ENCODE results near the gene PRELID2.

PRELID2 gene

DNA sequence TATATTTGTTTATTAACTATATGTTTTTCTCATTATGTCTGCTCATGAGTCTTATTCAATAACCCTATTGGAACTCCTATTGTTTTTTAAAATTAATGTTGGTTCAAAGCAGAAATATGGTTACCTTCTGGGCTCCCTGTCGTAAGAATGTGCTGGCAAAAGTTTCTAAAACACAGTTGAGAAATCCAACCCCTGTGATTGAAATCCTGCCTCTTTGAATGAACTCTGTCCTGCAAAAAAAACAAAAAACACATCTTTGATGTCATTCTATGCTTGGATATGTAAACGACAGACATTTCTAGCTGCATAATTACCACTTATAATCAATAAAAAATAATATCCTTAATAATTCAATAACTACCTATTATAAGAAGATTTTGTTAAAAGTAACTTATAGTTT, 38.8 kb downstream of the PRELID2 start:
- Histone ChIP-seq H4K20me1 (no peaks in the 10 kb centered on the region), H3K36me3 (peaks cover 0 to 51% (median 12%) of the 10 kb centered on the region in 11 experiments; a peak in 14 of 22 replicates), H3K4me1 (peaks cover 0 to 15% (median 0%) of the 10 kb centered on the region in 10 experiments; a peak in 9 of 20 replicates), H3K27ac (no peak overlapping the region), H3K4me2 (no peak overlapping the region), H3K9ac (no peak overlapping the region), H3K9me3 (replicated peaks in 1 of 11) (peaks cover 0 to 5% (median 0%) of the 10 kb centered on the region in 11 experiments; a peak in 1 of 22 replicates), H3K4me3 (no peak overlapping the region), H3K27me3 (no peaks in the 10 kb centered on the region)
- no peak for TF ChIP-seq Cebpa-rat (IDR thresholded peaks at IDR 0.05)

DNA sequence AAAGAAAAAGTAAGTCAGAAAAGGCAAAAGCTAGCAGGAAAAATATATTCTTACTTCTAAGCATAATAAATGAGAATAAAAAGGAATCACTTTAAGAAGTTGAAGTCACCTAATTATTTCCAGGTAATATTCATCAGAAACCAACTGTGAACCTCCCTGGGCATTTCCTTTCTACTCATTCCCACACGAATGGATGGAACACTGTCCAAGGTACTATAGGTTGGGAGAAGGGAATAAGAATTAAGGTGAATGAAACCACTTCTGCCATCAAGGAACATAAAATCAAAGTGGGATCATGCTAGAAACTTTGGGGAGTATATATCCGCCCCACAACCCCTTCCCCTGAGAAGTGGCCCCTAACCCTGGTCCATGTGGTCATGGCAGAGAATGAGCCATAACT, 41.6 kb downstream of the PRELID2 start:
- Histone ChIP-seq H4K20me1 (no peaks in the 10 kb centered on the region), H3K4me3 (no peak overlapping the region), H3K27ac (no peak overlapping the region), H3K9me3 (replicated peaks in 1 of 11) (no peaks in the 10 kb centered on the region), H3K4me1 (peaks cover 0 to 15% (median 0%) of the 10 kb centered on the region in 10 experiments; a peak in 9 of 20 replicates), H3K36me3 (peaks cover 0 to 57% (median 23%) of the 10 kb centered on the region in 11 experiments; a peak in 17 of 22 replicates), H3K4me2 (no peak overlapping the region), H3K27me3 (no peaks in the 10 kb centered on the region), H3K9ac (no peak overlapping the region)
- no peak for TF ChIP-seq Cebpa-rat (IDR thresholded peaks at IDR 0.05)

DNA sequence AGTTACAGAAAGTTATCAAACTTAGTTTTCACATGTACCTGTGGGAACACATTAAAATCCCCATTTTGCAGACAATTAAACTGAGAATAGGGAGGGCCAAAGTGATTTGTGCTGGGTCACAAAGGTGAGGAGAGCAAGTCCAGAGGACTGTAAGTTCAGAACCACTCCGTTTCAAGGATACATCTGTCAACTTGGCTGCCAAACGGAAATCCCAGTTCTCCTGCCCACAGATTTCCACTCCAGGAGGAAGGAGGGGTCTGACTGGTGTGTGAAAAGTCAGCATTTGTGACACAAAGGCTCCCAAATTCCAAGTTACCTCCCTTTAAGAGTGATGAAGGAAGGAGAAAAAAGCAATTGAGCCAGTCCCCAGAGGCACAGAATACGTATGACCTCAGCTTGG, 42.3 kb downstream of the PRELID2 start:
- Histone ChIP-seq H3K27me3 (no peaks in the 10 kb centered on the region), H3K27ac (no peak overlapping the region), H3K36me3 (peaks cover 0 to 64% (median 29%) of the 10 kb centered on the region in 11 experiments; a peak in 17 of 22 replicates), H3K4me2 (no peak overlapping the region), H3K9me3 (replicated peaks in 1 of 11) (no peaks in the 10 kb centered on the region), H3K4me3 (no peak overlapping the region), H4K20me1 (no peaks in the 10 kb centered on the region), H3K9ac (no peak overlapping the region), H3K4me1 (peaks cover 0 to 12% (median 0%) of the 10 kb centered on the region in 10 experiments; a peak in 9 of 20 replicates)
- no peak for TF ChIP-seq Cebpa-rat (IDR thresholded peaks at IDR 0.05)

DNA sequence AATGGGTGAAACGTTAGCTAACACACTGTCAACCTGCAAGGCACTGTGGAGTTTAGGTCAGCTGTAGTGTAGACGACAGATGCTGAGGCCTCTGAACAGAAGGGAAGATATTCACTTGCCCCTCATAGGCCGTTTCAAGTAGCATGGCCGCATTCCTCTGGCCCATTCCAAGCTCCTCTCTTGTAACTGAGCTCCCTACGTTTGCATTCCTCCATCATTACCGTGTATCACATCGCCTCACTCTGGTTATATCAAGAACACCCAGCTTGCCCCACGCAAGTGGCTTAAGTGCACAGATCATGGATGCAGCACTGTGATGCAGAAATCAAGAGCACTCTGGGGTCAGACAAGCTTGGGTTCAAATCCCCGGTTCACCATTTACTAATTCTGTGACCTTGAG, 43.3 kb downstream of the PRELID2 start:
- no peak for TF ChIP-seq Cebpa-rat (IDR thresholded peaks at IDR 0.05)
- H4K20me1 ChIP-seq: no peaks in the 10 kb centered on the region

DNA sequence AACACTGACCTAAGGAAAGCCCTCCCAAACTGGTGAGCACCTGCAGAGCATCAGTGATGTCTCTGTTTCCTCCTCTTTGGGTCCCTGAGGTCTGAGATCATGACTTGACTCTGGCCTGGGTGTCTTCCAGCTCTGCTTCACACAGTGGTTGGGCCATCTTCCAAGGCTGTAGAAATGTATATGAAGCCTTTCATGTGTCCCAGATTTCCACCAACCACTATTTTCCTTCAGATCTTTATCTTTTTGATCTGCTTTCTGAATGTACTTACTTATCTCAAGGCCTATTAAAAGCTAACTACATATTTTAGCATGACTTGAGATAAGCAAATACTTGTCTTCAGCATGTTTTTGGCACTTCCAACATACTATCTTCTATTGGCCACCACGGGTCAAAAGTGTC, 47.1 kb downstream of the PRELID2 start:
- no peak overlapping the region for H3K27ac ChIP-seq
- H3K36me3 ChIP-seq: peaks cover 1 to 59% (median 40%) of the 10 kb centered on the region in 11 experiments; a peak in 17 of 22 replicates
- H3K4me2 ChIP-seq: no peak overlapping the region
- no peak for TF ChIP-seq Cebpa-rat (IDR thresholded peaks at IDR 0.05)
- no peaks in the 10 kb centered on the region for H3K27me3 ChIP-seq
- H3K9ac ChIP-seq: no peak overlapping the region
- no peaks in the 10 kb centered on the region for H3K4me1 ChIP-seq
- H3K4me3 ChIP-seq: no peak overlapping the region
- no peaks in the 10 kb centered on the region for H3K9me3 ChIP-seq (replicated peaks in 1 of 11)
- H4K20me1 ChIP-seq: no peaks in the 10 kb centered on the region

More for the DNA sequence above, 43.3 kb downstream of the PRELID2 start:
- Histone ChIP-seq H3K36me3 (peaks cover 0 to 68% (median 34%) of the 10 kb centered on the region in 11 experiments; a peak in 17 of 22 replicates), H3K4me2 (no peak overlapping the region), H3K9me3 (replicated peaks in 1 of 11) (no peaks in the 10 kb centered on the region), H3K9ac (no peak overlapping the region), H3K4me1 (peaks cover 0 to 3% (median 0%) of the 10 kb centered on the region in 10 experiments; a peak in 6 of 20 replicates), H3K4me3 (no peak overlapping the region), H3K27me3 (no peaks in the 10 kb centered on the region), H3K27ac (no peak overlapping the region)

DNA sequence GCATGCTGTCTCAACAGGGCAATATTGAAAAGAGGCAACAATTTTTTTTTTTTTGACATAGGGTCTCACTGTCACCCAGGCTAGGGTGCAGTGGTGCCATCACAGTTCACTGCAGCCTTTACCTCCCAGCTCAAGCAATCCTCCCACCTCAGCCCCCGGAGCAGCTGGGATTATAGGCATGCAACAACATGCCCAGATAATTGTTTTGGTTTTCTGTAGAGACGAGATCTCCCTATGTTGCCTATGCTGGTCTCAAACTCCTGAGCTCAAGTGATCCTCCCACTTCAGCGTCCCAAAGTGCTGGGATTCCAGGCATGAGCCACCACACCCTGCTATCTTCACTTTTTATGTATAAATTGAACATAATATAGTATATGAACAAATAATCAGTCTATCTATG, 47.6 kb downstream of the PRELID2 start:
- Histone ChIP-seq H3K4me1 (no peaks in the 10 kb centered on the region), H3K27me3 (no peaks in the 10 kb centered on the region), H3K9ac (no peak overlapping the region), H3K9me3 (replicated peaks in 1 of 11) (no peaks in the 10 kb centered on the region), H3K4me2 (no peak overlapping the region), H3K4me3 (no peak overlapping the region), H4K20me1 (no peaks in the 10 kb centered on the region), H3K27ac (no peak overlapping the region), H3K36me3 (peaks cover 4 to 64% (median 44%) of the 10 kb centered on the region in 11 experiments; a peak in 17 of 22 replicates)
- no peak for TF ChIP-seq Cebpa-rat (IDR thresholded peaks at IDR 0.05)

DNA sequence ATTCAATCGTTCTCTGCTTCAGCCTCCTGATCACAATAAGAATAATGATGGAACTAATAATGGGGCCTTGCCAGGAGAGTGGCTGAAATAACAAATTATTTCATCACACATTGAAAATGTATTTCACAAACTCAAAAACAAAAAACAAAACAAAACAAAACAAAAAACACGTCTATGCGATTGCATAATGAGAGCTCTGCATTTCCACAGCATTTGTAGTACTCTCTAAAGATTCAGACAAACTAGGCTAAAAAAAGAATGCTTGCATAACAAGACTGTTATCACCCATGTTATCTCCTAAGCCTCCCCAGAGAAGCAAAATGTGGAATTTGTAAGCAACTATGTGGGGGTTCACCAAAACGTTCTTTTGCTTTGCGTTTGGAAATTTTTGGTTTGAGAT, 48.1 kb downstream of the PRELID2 start:
- no peak overlapping the region for H3K4me3 ChIP-seq
- no peak overlapping the region for H3K27ac ChIP-seq
- no peaks in the 10 kb centered on the region for H3K9me3 ChIP-seq (replicated peaks in 1 of 11)
- no peak; a peak in 1 of 22 replicates for TF ChIP-seq Cebpa-rat (IDR thresholded peaks at IDR 0.05)
- no peaks in the 10 kb centered on the region for H4K20me1 ChIP-seq
- H3K4me1 ChIP-seq: no peaks in the 10 kb centered on the region
- H3K36me3 ChIP-seq: peaks cover 4 to 61% (median 45%) of the 10 kb centered on the region in 11 experiments; a peak in 17 of 22 replicates
- no peaks in the 10 kb centered on the region for H3K27me3 ChIP-seq
- H3K4me2 ChIP-seq: no peak overlapping the region
- no peak overlapping the region for H3K9ac ChIP-seq

DNA sequence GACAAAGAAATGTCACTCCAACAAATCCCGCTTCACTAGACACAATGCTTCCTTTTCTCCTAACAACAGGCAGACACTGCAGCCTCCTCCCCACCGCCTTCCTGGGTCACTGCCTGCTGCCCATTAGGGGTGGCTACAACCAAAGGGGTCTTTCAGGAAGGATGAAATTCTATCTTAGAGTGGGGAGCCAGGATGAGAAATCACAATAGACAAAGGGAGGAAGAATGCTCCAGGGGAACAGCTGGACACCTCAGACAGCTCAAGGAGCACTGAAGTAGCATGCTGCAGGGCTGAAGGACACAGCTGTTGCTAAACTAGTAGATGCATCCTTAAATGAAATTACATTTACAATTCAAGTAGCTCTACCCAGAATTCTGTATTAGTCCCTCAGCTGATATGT, 54.2 kb downstream of the PRELID2 start:
- Histone ChIP-seq H3K4me3 (no peak overlapping the region), H3K4me2 (no peak overlapping the region), H4K20me1 (no peaks in the 10 kb centered on the region), H3K4me1 (peaks cover 0 to 9% (median 0%) of the 10 kb centered on the region in 10 experiments; a peak in 4 of 20 replicates), H3K9me3 (replicated peaks in 1 of 11) (peaks cover 14 to 28% (median 22%) of the 10 kb centered on the region in 11 experiments), H3K9ac (no peak overlapping the region), H3K27me3 (no peaks in the 10 kb centered on the region), H3K27ac (no peak overlapping the region), H3K36me3 (peaks cover 13 to 60% (median 38%) of the 10 kb centered on the region in 11 experiments)
- no peak for TF ChIP-seq Cebpa-rat (IDR thresholded peaks at IDR 0.05)

DNA sequence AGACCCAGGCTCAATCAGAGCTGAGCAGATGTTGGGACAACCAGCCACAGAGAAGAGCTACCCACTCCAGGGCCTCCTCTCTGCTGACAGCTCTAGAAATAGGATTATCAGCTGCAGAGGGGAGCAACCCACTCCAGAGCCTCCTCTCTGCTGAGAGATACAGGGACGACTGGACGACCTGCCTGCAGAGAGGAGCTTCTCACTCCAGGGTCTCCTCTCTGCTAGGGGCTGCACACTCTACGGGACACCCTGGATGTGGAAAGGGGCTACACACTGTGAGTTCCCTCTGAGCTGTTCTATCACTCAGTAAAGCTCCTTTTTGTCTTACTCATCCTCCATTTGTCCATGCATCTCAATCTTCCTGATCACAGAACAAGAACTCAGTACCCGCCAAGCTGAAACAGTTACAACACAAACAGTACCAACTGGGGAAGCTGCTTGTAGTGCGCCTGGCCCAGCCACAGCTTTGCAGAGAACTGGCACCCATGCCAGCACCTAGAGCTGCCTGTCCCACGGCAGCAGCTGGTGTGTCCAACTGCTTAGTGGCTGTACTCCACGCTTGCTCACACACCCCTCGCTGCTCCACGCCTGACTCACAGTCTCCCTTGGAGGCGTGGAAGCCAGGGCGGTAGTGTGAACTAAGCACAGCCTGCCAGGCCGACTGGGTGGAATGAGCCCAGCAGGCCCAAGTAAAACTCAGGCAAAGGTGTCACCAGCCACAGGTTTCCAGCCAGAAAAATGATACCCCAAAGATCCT, 56.8 kb downstream of the PRELID2 start:
- Histone ChIP-seq H3K9ac (no peak overlapping the region), H4K20me1 (no peaks in the 10 kb centered on the region), H3K4me2 (no peak overlapping the region), H3K4me1 (peaks cover 0 to 16% (median 0%) of the 10 kb centered on the region in 10 experiments; a peak in 6 of 20 replicates), H3K36me3 (peaks cover 13 to 55% (median 36%) of the 10 kb centered on the region in 11 experiments), H3K27ac (no peak overlapping the region), H3K9me3 (replicated peaks in 1 of 11) (peaks cover 14 to 28% (median 22%) of the 10 kb centered on the region in 11 experiments), H3K4me3 (no peak overlapping the region), H3K27me3 (no peaks in the 10 kb centered on the region)
- TF ChIP-seq Cebpa-rat (IDR thresholded peaks at IDR 0.05): no peak

All from BLaER1 treated with 17β-estradiol and CSF1 and Interleukin-3, amounts not matched to agents 10 nM and 100 nM (cell line).